Natural killer cell (primary cell): ENCODE results near the gene PRKAA1. TPM values are rescaled to one million over a fixed set of nuclear protein-coding genes. Genes with fewer than 3 reads are reported as not detected.

Experiments used
- ATAC-seq, 3 donors: fragments of 150-1000 bp in 2 of 3; fragments of 200-7000 bp in 1 of 3; cut with Tn5 transposase; 1 replicate in 1 of 3; 2 replicates in 2 of 3; pipeline ENCODE4 v1.10.0; 2021; ENCODE audit warnings: mild to moderate bottlenecking in 2 of 3, moderate library complexity in 2 of 3
- DNase-seq, 2 donors: peaks; one replicate each; pipeline versions ENCODE4 v3.0.0 to v3.0.0-alpha.2; 2013 to 2021; ENCODE audit warnings: mixed read lengths in 1 of 2
- H3K27ac ChIP-seq: one replicate; pipeline ENCODE4 v1.5.1; 2013; ENCODE audit warnings: mild to moderate bottlenecking, low read length
- H3K27me3 ChIP-seq: one replicate; pipeline ENCODE4 v1.6.1; 2013; ENCODE audit warnings: low read length; ENCODE audit not compliant: control insufficient read depth, insufficient read depth
- H3K36me3 ChIP-seq: one replicate; pipeline ENCODE4 v1.6.1; 2013; ENCODE audit warnings: low read length; ENCODE audit not compliant: control insufficient read depth, insufficient read depth
- H3K4me1 ChIP-seq: one replicate; pipeline ENCODE4 v1.6.1; 2013; ENCODE audit warnings: low read length; ENCODE audit not compliant: control insufficient read depth, insufficient read depth
- H3K4me3 ChIP-seq: one replicate; pipeline ENCODE4 v1.5.1; 2013; ENCODE audit warnings: low read length
- H3K9me3 ChIP-seq: one replicate; pipeline ENCODE4 v1.6.1; 2013; ENCODE audit warnings: low read length; ENCODE audit not compliant: control insufficient read depth, insufficient read depth
- H3K27ac Mint-ChIP-seq, 2 donors: one replicate each; pipeline ENCODE4 v1.8.0; 2022; ENCODE audit warnings: mild to moderate bottlenecking in 2 of 2, mixed read lengths in 2 of 2, moderate library complexity in 1 of 2
- H3K27me3 Mint-ChIP-seq, 2 donors: one replicate each; pipeline ENCODE4 v1.8.0; 2022; ENCODE audit warnings: low read depth in 2 of 2, mixed read lengths in 2 of 2
- H3K36me3 Mint-ChIP-seq: one replicate; pipeline ENCODE4 v1.8.0; 2022; ENCODE audit warnings: mixed read lengths
- H3K4me1 Mint-ChIP-seq, 2 donors: one replicate each; pipeline ENCODE4 v1.8.0; 2022; ENCODE audit warnings: mixed read lengths in 2 of 2
- H3K4me3 Mint-ChIP-seq: one replicate; pipeline ENCODE4 v1.8.0; 2022; ENCODE audit warnings: mild to moderate bottlenecking, moderate library complexity, mixed read lengths
- H3K9me3 Mint-ChIP-seq, 2 donors: one replicate each; pipeline ENCODE4 v1.8.0; 2022; ENCODE audit warnings: mixed read lengths in 2 of 2
- WGBS: methylation state at CpG from one replicate; pipeline ENCODE4 v1.1.7; 2013; ENCODE audit warnings: missing lambda C conversion rate; ENCODE audit not compliant: insufficient coverage; 5-methylcytosine and 5-hydroxymethylcytosine counted together
- intact Hi-C: fragments of 100-400 bp; cut with micrococcal nuclease; formaldehyde crosslinking; loops from one replicate; pipeline ENCODE4 v1.14.2; 2022
- total RNA-seq, 4 donors: library from RNA; stranded (reverse); fragments of 120-200 nt in 1 of 4; gene quantifications; one replicate each; pipeline versions ENCODE4 v1.2.3 to v1.2.4, GENCODE V29; 2013 to 2022
- TF ChIP-seq, protein P1 (sequence below): fragments of 200-600 bp; IDR thresholded peaks from one replicate; pipeline ENCODE4 v1.8.0; 2022; ENCODE audit warnings: antibody characterized with exemption

The PRKAA1 gene
- total RNA-seq, 3 donors from 2014 or later (not counting 1 experiment from before 2014, with no cell fraction given) = 120 to 165 (median 122) TPM

DNA sequence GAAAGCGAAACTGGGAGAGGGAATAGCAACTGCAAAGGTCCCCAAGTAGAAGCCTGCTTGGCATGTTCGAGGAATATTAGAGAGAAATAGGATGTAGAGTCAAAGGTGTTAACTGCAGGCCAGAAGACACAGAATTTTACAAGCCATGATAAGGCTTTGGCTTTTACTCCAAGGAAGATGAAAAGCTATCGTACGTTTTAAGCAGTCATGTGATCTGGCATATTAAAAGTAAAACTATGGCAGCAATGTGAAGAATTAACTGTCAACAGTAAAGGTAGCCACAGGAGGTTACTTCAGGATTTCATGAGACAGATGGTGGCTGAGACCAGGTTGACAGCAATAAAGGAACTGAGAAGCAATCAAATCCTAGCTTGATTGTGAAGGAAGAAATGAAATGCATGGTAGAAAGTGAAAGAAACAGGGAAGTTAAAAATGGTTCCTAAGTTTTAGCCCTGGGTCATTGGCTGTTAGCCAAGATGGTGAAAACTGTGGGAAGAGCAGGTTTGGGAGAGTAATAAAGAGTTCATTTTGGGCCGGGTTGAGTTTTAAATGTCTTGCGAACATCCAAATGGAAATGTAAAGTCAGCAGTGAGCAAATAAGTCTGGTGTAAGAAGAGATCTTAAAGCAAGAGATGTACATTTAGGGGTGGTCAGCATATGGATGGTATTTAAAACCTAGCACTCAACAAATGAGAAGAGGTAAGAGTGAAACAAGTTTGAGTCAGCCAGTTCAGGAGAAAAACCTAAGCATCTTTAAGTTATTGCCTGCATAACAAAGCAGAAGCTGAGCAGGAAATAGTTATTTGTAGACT, 22.1 kb downstream of the PRKAA1 start:
- H3K4me3 Mint-ChIP-seq = no peak overlapping the region
- H3K4me1 Mint-ChIP-seq = peaks cover 32 to 33% of the 10 kb centered on the region in 2 donors
- ATAC-seq (no peak), DNase-seq (no peak)
- Histone ChIP-seq H3K4me3 (no peak overlapping the region), H3K9me3 (no peaks in the 10 kb centered on the region), H3K4me1 (no peaks in the 10 kb centered on the region), H3K27me3 (no peaks in the 10 kb centered on the region), H3K36me3 (peaks cover 47% of the 10 kb centered on the region), H3K27ac (no peak overlapping the region)
- H3K27ac Mint-ChIP-seq = peak overlapping the region; percentile 19 to 27
- intact Hi-C loops = no loop called here
- TF ChIP-seq, protein P1, sequence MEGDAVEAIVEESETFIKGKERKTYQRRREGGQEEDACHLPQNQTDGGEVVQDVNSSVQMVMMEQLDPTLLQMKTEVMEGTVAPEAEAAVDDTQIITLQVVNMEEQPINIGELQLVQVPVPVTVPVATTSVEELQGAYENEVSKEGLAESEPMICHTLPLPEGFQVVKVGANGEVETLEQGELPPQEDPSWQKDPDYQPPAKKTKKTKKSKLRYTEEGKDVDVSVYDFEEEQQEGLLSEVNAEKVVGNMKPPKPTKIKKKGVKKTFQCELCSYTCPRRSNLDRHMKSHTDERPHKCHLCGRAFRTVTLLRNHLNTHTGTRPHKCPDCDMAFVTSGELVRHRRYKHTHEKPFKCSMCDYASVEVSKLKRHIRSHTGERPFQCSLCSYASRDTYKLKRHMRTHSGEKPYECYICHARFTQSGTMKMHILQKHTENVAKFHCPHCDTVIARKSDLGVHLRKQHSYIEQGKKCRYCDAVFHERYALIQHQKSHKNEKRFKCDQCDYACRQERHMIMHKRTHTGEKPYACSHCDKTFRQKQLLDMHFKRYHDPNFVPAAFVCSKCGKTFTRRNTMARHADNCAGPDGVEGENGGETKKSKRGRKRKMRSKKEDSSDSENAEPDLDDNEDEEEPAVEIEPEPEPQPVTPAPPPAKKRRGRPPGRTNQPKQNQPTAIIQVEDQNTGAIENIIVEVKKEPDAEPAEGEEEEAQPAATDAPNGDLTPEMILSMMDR = no peak
- H3K9me3 Mint-ChIP-seq = no peaks in the 10 kb centered on the region
- no peaks in the 10 kb centered on the region for H3K27me3 Mint-ChIP-seq
- WGBS = 91% methylated on average over 6 of the region's 6 CpGs
- H3K36me3 Mint-ChIP-seq = peaks cover 15% of the 10 kb centered on the region

GRCh38 chr5:40775085-40775845, 22.9 kb downstream of the PRKAA1 start:
- Histone ChIP-seq H3K27ac (no peak overlapping the region), H3K27me3 (no peaks in the 10 kb centered on the region), H3K4me1 (no peaks in the 10 kb centered on the region), H3K4me3 (no peak overlapping the region), H3K9me3 (no peaks in the 10 kb centered on the region), H3K36me3 (peaks cover 48% of the 10 kb centered on the region)
- WGBS = 92% methylated on average over 2 of the region's 4 CpGs
- ATAC-seq = no peak
- peaks cover 25 to 26% of the 10 kb centered on the region in 2 donors for H3K4me1 Mint-ChIP-seq
- H3K27ac Mint-ChIP-seq = peak overlapping the region; percentile 19 to 27
- no peaks in the 10 kb centered on the region for H3K27me3 Mint-ChIP-seq
- intact Hi-C loops = no loop called here
- peaks cover 15% of the 10 kb centered on the region for H3K36me3 Mint-ChIP-seq
- H3K4me3 Mint-ChIP-seq = no peak overlapping the region
- no peaks in the 10 kb centered on the region for H3K9me3 Mint-ChIP-seq
- TF ChIP-seq, protein P1 = no peak
- DNase-seq = no peak

- Histone ChIP-seq H3K36me3 (peaks cover 48% of the 10 kb centered on the region), H3K27ac (no peak overlapping the region), H3K4me3 (no peak overlapping the region), H3K4me1 (no peaks in the 10 kb centered on the region), H3K27me3 (no peaks in the 10 kb centered on the region), H3K9me3 (no peaks in the 10 kb centered on the region)
- Mint-ChIP-seq H3K27ac (no peak overlapping the region), H3K9me3 (no peaks in the 10 kb centered on the region), H3K4me1 (peaks cover 18 to 20% of the 10 kb centered on the region in 2 donors), H3K27me3 (no peaks in the 10 kb centered on the region), H3K4me3 (no peak overlapping the region), H3K36me3 (peaks cover 15% of the 10 kb centered on the region)
- WGBS = no CpG with 5 or more reads among the region's 1 CpG
- ATAC-seq (no peak), DNase-seq (peak in 1 of 2 donors; percentile 16)
- TF ChIP-seq, protein P1 = no peak
- intact Hi-C loops = no loop called here
These were observed 23.6 kb downstream of the PRKAA1 start for GRCh38 chr5:40774623-40775022.
